Measurements from ENCODE around the gene CD22. TPM values are rescaled to one million over a fixed set of nuclear protein-coding genes. Genes with fewer than 3 reads are reported as not detected.

Gene CD22
- polyA plus RNA-seq, 1 donor from 2014 or later = not detected

GRCh38 chr19:35351411-35352176, 22.6 kb downstream of the CD22 start:
- no peaks in the 10 kb centered on the region for H4K20me1 ChIP-seq (ENCODE audit: insufficient read depth)
- no peaks in the 10 kb centered on the region for H3K27me3 ChIP-seq (ENCODE audit: insufficient read depth, low read depth, low read length)
- H3K9me3 ChIP-seq (ENCODE audit: low read length) = no peaks in the 10 kb centered on the region
- no peaks in the 10 kb centered on the region for H3K9me2 ChIP-seq (ENCODE audit: insufficient read depth, low read length)
- no peaks in the 10 kb centered on the region for H3K79me2 ChIP-seq (replicated peaks; ENCODE audit: insufficient read depth, low read length)
- no peak overlapping the region for H2AFZ ChIP-seq (ENCODE audit: low read depth, low read length)
- no peaks in the 10 kb centered on the region for H3F3A ChIP-seq (ENCODE audit: insufficient read depth, low read length, poor library complexity, severe bottlenecking)
- no peak overlapping the region for H3K4me3 ChIP-seq (ENCODE audit: low read length)
- H3K36me3 ChIP-seq (ENCODE audit: insufficient read depth, low read length) = no peaks in the 10 kb centered on the region
- no peak overlapping the region for H3K9ac ChIP-seq (ENCODE audit: low read length)
- H3K4me2 ChIP-seq (ENCODE audit: low read length) = no peak overlapping the region
- H3K27ac ChIP-seq (ENCODE audit: low read length) = no peak overlapping the region
- TF ChIP-seq SMC3 (conservative IDR thresholded peaks at IDR 0.05; ENCODE audit: poor library complexity) = no peak
- no peak for TF ChIP-seq RAD21 (conservative IDR thresholded peaks at IDR 0.05)
- no peak for TF ChIP-seq CTCF (IDR thresholded peaks at IDR 0.05; ENCODE audit: poor library complexity, severe bottlenecking)
- no peak for TF ChIP-seq MXI1 (conservative IDR thresholded peaks at IDR 0.05; ENCODE audit: poor library complexity, severe bottlenecking)
- TF ChIP-seq EZH2 (IDR thresholded peaks at IDR 0.05; ENCODE audit: borderline replicate concordance, insufficient read depth, low read length, poor library complexity, severe bottlenecking) = no peak
- no peak for TF ChIP-seq POLR2AphosphoS5 (IDR thresholded peaks at IDR 0.05)
- TF ChIP-seq REST (IDR thresholded peaks at IDR 0.05; ENCODE audit: borderline replicate concordance) = no peak

GRCh38 chr19:35352177-35352447, 23.1 kb downstream of the CD22 start:
- H3K4me3 ChIP-seq (ENCODE audit: low read length) = no peak overlapping the region
- H3K4me2 ChIP-seq (ENCODE audit: low read length) = no peak overlapping the region
- no peaks in the 10 kb centered on the region for H3K9me3 ChIP-seq (ENCODE audit: low read length)
- no peaks in the 10 kb centered on the region for H3K9me2 ChIP-seq (ENCODE audit: insufficient read depth, low read length)
- H3K27ac ChIP-seq (ENCODE audit: low read length) = no peak overlapping the region
- no peak overlapping the region for H3K9ac ChIP-seq (ENCODE audit: low read length)
- H3K27me3 ChIP-seq (ENCODE audit: insufficient read depth, low read depth, low read length) = no peaks in the 10 kb centered on the region
- no peaks in the 10 kb centered on the region for H3K79me2 ChIP-seq (replicated peaks; ENCODE audit: insufficient read depth, low read length)
- H4K20me1 ChIP-seq (ENCODE audit: insufficient read depth) = no peaks in the 10 kb centered on the region
- no peak overlapping the region for H2AFZ ChIP-seq (ENCODE audit: low read depth, low read length)
- H3F3A ChIP-seq (ENCODE audit: insufficient read depth, low read length, poor library complexity, severe bottlenecking) = no peaks in the 10 kb centered on the region
- no peaks in the 10 kb centered on the region for H3K36me3 ChIP-seq (ENCODE audit: insufficient read depth, low read length)
- no peak for TF ChIP-seq RAD21 (conservative IDR thresholded peaks at IDR 0.05)
- no peak for TF ChIP-seq POLR2AphosphoS5 (IDR thresholded peaks at IDR 0.05)
- no peak for TF ChIP-seq CTCF (IDR thresholded peaks at IDR 0.05; ENCODE audit: poor library complexity, severe bottlenecking)
- TF ChIP-seq REST (IDR thresholded peaks at IDR 0.05; ENCODE audit: borderline replicate concordance) = no peak
- TF ChIP-seq MXI1 (conservative IDR thresholded peaks at IDR 0.05; ENCODE audit: poor library complexity, severe bottlenecking) = no peak

Measured in neural cell (in vitro differentiated cells).